WTC11 (cell line): ENCODE results near the gene MBNL1. TPM values are rescaled to one million over a fixed set of nuclear protein-coding genes. Genes with fewer than 3 reads are reported as not detected.

Source experiments
- ATAC-seq: fragments of 200-7000 bp; cut with Tn5 transposase; 2 replicates; pipeline ENCODE4 v1.10.0; 2021; ENCODE audit warnings: mild to moderate bottlenecking, moderate library complexity
- CTCF ChIA-PET: fragments of 300-600 bp; sonication (Branson Sonifier 250); formaldehyde crosslinking; loops from one replicate; lab custom pipeline; 2021; ENCODE audit warnings: antibody characterized with exemption; lab: Charles Lee
- POLR2A ChIA-PET: fragments of 350-600 bp; sonication (Branson Sonifier 250); formaldehyde crosslinking; loops from one replicate; lab custom pipeline; 2021; ENCODE audit warnings: antibody characterized with exemption; lab: Charles Lee
- DNase-seq: peaks from one replicate; pipeline ENCODE4 v3.0.0; 2021; ENCODE audit warnings: low spot score
- H3K27ac Mint-ChIP-seq: 2 replicates; pipeline ENCODE4 v1.8.0; 2021; ENCODE audit warnings: mixed read lengths
- H3K27me3 Mint-ChIP-seq: 2 replicates; pipeline ENCODE4 v1.8.0; 2021; ENCODE audit warnings: low read depth, mild to moderate bottlenecking, moderate library complexity, mixed read lengths
- H3K36me3 Mint-ChIP-seq: 2 replicates; pipeline ENCODE4 v1.8.0; 2021; ENCODE audit warnings: mixed read lengths
- H3K4me1 Mint-ChIP-seq: 2 replicates; pipeline ENCODE4 v1.8.0; 2022; ENCODE audit warnings: mixed read lengths
- H3K4me3 Mint-ChIP-seq: 2 replicates; pipeline ENCODE4 v1.8.0; 2021; ENCODE audit warnings: mild to moderate bottlenecking, moderate library complexity, mixed read lengths
- H3K9me3 Mint-ChIP-seq: 2 replicates; pipeline ENCODE4 v1.8.0; 2021; ENCODE audit warnings: mixed read lengths
- FOXJ3 ChIP-seq: sonication (generic); formaldehyde crosslinking; IDR thresholded peaks from 2 replicates; pipeline ENCODE4 v1.9.0; 2021; ENCODE audit warnings: missing genetic modification reagents, mild to moderate bottlenecking, borderline replicate concordance
- GRHL2 ChIP-seq: fragments of 250-450 bp; sonication (Bioruptor Pico); IDR thresholded peaks from 2 replicates; pipeline ENCODE4 v1.8.0; 2022; ENCODE audit warnings: mild to moderate bottlenecking, moderate library complexity; ENCODE audit not compliant: insufficient replicate concordance, severe bottlenecking
- NR1H2 ChIP-seq: sonication (generic); formaldehyde crosslinking; IDR thresholded peaks from 2 replicates; pipeline ENCODE4 v1.9.0; 2021; ENCODE audit warnings: mild to moderate bottlenecking, moderate library complexity, missing genetic modification reagents
- RELA ChIP-seq: sonication (generic); formaldehyde crosslinking; IDR thresholded peaks from 2 replicates; pipeline ENCODE4 v1.8.1; 2022; ENCODE audit warnings: missing genetic modification reagents, mild to moderate bottlenecking, borderline replicate concordance
- SP1 ChIP-seq: sonication (generic); formaldehyde crosslinking; conservative IDR thresholded peaks from 2 replicates; pipeline ENCODE4 v1.8.1; 2022; ENCODE audit warnings: missing genetic modification reagents
- TEAD1 ChIP-seq: sonication (generic); formaldehyde crosslinking; IDR thresholded peaks from 2 replicates; pipeline ENCODE4 v1.8.0; 2022; ENCODE audit warnings: mild to moderate bottlenecking, missing genetic modification reagents
- TP53 ChIP-seq: sonication (generic); formaldehyde crosslinking; IDR thresholded peaks from 2 replicates; pipeline ENCODE4 v1.8.1; 2023; ENCODE audit warnings: mild to moderate bottlenecking, missing genetic modification reagents
- ZNF138 ChIP-seq: sonication (generic); formaldehyde crosslinking; conservative IDR thresholded peaks from 2 replicates; pipeline ENCODE4 v1.8.1; 2022; ENCODE audit warnings: mild to moderate bottlenecking, moderate library complexity, missing genetic modification reagents
- ZNF219 ChIP-seq: sonication (generic); formaldehyde crosslinking; IDR thresholded peaks from 2 replicates; pipeline ENCODE4 v1.8.0; 2023; ENCODE audit warnings: missing genetic modification reagents, mild to moderate bottlenecking, borderline replicate concordance
- ZNF416 ChIP-seq: fragments of 250-450 bp; sonication (Bioruptor Pico); IDR thresholded peaks from 2 replicates; pipeline ENCODE4 v1.9.0; 2021; ENCODE audit warnings: mild to moderate bottlenecking, inconsistent platforms
- ZNF425 ChIP-seq: fragments of 250-450 bp; sonication (Bioruptor Pico); conservative IDR thresholded peaks from 2 replicates; pipeline ENCODE4 v1.9.0; 2021; ENCODE audit warnings: mild to moderate bottlenecking
- total RNA-seq: library from RNA; stranded (reverse); gene quantifications from 3 replicates; pipeline ENCODE4 v1.2.3, GENCODE V29; 2021
- TF ChIP-seq, protein P1 (sequence below): sonication (generic); formaldehyde crosslinking; IDR thresholded peaks from 2 replicates; pipeline ENCODE4 v1.8.1; 2023; ENCODE audit warnings: mild to moderate bottlenecking, missing genetic modification reagents, moderate library complexity
- TF ChIP-seq, protein P2 (sequence below): sonication (generic); formaldehyde crosslinking; IDR thresholded peaks from 2 replicates; pipeline ENCODE4 v1.8.1; 2023; ENCODE audit warnings: mild to moderate bottlenecking, missing genetic modification reagents
- TF ChIP-seq, protein P3 (sequence below): sonication (generic); formaldehyde crosslinking; IDR thresholded peaks from 2 replicates; pipeline ENCODE4 v1.8.1; 2022; ENCODE audit warnings: low read depth, mild to moderate bottlenecking, moderate library complexity, missing genetic modification reagents, borderline replicate concordance
- TF ChIP-seq, protein P4 (sequence below): sonication (generic); formaldehyde crosslinking; IDR thresholded peaks from 2 replicates; pipeline ENCODE4 v1.8.1; 2022; ENCODE audit warnings: mild to moderate bottlenecking, missing genetic modification reagents, moderate library complexity, borderline replicate concordance
- TF ChIP-seq, protein P5 (sequence below): sonication (generic); formaldehyde crosslinking; IDR thresholded peaks from 2 replicates; pipeline ENCODE4 v1.8.0; 2022; ENCODE audit warnings: mild to moderate bottlenecking, missing genetic modification reagents

The MBNL1 gene
- total RNA-seq, 1 experiment from 2014 or later, result 20.4 TPM

DNA sequence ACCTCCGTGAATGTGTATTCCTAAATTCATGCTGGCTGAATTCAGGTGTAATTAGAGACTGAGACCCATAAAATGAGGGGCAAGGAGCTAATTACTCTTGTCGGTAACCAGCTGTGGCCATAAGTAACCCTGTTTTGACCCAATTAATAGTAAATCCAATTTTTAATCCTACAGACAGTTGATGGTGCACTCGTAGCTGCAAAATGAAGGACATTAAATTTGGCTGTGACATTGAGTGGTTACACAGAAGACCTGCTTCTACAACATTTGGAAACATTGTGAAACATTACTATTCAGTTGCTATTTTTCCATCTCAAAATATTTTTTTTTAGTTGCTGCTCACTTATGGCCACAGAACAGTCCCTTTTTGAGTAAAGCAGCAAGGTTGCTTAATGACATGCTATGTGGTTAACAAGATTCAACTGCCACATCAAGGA, 33.0 kb downstream of the MBNL1 start:
- peak overlapping the region; percentile 29 for H3K4me3 Mint-ChIP-seq
- CTCF ChIA-PET, result no interaction called here
- POLR2A ChIA-PET, result no interaction called here
- H3K27ac Mint-ChIP-seq, result no peak overlapping the region
- H3K27me3 Mint-ChIP-seq, result no peaks in the 10 kb centered on the region
- ATAC-seq, result peak; percentile 14; the same call in 1 of the 2 replicates
- H3K4me1 Mint-ChIP-seq, result peaks cover 84% of the 10 kb centered on the region
- H3K36me3 Mint-ChIP-seq, result no peaks in the 10 kb centered on the region
- H3K9me3 Mint-ChIP-seq, result no peaks in the 10 kb centered on the region
- no peak for TF ChIP-seq SP1 (CRISPR knock-in tag)
- TF ChIP-seq, protein P1, sequence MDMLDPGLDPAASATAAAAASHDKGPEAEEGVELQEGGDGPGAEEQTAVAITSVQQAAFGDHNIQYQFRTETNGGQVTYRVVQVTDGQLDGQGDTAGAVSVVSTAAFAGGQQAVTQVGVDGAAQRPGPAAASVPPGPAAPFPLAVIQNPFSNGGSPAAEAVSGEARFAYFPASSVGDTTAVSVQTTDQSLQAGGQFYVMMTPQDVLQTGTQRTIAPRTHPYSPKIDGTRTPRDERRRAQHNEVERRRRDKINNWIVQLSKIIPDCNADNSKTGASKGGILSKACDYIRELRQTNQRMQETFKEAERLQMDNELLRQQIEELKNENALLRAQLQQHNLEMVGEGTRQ (CRISPR knock-in tag), result no peak
- no peak for TF ChIP-seq ZNF416 (CRISPR knock-in tag)
- TF ChIP-seq ZNF138 (CRISPR knock-in tag), result no peak
- TF ChIP-seq FOXJ3 (CRISPR knock-in tag), result no peak
- TF ChIP-seq GRHL2 (CRISPR knock-in tag), result no peak
- TF ChIP-seq ZNF425, result no peak
- no peak for TF ChIP-seq TEAD1 (CRISPR knock-in tag)
- no peak for TF ChIP-seq RELA (CRISPR knock-in tag)
- TF ChIP-seq, protein P2, sequence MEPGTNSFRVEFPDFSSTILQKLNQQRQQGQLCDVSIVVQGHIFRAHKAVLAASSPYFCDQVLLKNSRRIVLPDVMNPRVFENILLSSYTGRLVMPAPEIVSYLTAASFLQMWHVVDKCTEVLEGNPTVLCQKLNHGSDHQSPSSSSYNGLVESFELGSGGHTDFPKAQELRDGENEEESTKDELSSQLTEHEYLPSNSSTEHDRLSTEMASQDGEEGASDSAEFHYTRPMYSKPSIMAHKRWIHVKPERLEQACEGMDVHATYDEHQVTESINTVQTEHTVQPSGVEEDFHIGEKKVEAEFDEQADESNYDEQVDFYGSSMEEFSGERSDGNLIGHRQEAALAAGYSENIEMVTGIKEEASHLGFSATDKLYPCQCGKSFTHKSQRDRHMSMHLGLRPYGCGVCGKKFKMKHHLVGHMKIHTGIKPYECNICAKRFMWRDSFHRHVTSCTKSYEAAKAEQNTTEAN (CRISPR knock-in tag), result no peak
- TF ChIP-seq, protein P3, sequence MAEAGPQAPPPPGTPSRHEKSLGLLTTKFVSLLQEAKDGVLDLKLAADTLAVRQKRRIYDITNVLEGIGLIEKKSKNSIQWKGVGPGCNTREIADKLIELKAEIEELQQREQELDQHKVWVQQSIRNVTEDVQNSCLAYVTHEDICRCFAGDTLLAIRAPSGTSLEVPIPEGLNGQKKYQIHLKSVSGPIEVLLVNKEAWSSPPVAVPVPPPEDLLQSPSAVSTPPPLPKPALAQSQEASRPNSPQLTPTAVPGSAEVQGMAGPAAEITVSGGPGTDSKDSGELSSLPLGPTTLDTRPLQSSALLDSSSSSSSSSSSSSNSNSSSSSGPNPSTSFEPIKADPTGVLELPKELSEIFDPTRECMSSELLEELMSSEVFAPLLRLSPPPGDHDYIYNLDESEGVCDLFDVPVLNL (CRISPR knock-in tag), result no peak
- TF ChIP-seq TP53 (CRISPR knock-in tag), result no peak
- TF ChIP-seq, protein P4, sequence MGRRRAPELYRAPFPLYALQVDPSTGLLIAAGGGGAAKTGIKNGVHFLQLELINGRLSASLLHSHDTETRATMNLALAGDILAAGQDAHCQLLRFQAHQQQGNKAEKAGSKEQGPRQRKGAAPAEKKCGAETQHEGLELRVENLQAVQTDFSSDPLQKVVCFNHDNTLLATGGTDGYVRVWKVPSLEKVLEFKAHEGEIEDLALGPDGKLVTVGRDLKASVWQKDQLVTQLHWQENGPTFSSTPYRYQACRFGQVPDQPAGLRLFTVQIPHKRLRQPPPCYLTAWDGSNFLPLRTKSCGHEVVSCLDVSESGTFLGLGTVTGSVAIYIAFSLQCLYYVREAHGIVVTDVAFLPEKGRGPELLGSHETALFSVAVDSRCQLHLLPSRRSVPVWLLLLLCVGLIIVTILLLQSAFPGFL (CRISPR knock-in tag), result no peak
- TF ChIP-seq NR1H2, result no peak
- no peak for TF ChIP-seq ZNF219 (CRISPR knock-in tag)
- no peak for DNase-seq

DNA sequence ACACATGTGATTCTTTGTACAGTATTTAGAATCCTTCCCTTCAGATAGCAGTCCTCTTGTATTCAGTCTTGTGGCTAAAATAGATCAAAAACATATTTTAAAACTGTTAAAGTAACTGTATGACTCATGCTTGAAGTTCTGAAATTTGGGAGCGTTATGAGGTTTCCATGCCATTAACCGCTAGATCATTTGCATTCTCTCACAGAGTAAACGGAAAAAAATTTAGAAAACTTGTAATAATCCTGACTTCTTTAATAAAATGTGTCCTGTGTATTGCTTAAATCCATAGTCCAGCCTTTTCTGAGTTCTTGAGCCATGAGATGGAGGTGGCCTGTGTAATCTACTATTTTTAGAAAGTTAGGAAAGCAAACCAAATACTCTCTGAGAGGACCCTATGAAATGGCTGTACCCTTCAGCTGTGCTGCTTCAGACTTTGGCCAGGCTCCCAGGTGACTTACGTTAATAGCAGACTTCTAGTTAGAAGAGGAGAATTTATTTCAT, 33.8 kb downstream of the MBNL1 start:
- Mint-ChIP-seq H3K36me3 (no peaks in the 10 kb centered on the region), H3K4me1 (peaks cover 90% of the 10 kb centered on the region), H3K4me3 (no peak overlapping the region), H3K27ac (peak overlapping the region; percentile 39; the same call in 1 of the 2 replicates), H3K27me3 (no peaks in the 10 kb centered on the region), H3K9me3 (no peaks in the 10 kb centered on the region)
- DNase-seq (no peak), ATAC-seq (no peak)
- ChIA-PET CTCF (interaction anchor here (0.7 kb wide), 1 partner anchor 289 kb away, joined by 3 read pairs; no protein-coding TSS in a partner anchor), POLR2A (no interaction called here)
- no peak for TF ChIP-seq NR1H2
- TF ChIP-seq, protein P5, sequence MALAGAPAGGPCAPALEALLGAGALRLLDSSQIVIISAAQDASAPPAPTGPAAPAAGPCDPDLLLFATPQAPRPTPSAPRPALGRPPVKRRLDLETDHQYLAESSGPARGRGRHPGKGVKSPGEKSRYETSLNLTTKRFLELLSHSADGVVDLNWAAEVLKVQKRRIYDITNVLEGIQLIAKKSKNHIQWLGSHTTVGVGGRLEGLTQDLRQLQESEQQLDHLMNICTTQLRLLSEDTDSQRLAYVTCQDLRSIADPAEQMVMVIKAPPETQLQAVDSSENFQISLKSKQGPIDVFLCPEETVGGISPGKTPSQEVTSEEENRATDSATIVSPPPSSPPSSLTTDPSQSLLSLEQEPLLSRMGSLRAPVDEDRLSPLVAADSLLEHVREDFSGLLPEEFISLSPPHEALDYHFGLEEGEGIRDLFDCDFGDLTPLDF (CRISPR knock-in tag), result no peak
